Testis (tissue), 2 donors: ENCODE measurements around the gene PRODH.

Source experiments
- CTCF ChIP-seq, 3 experiments: fragments of 450-650 bp in 2 of 3; fragments of 200-600 bp in 1 of 3; sonication (generic) in 1 of 3; IDR thresholded peaks; one replicate each; pipeline ENCODE4 v1.5.1; 2016 to 2019; ENCODE audit warnings: antibody characterized with exemption in 3 of 3, mild to moderate bottlenecking in 2 of 3, moderate library complexity in 1 of 3
- POLR2A ChIP-seq: fragments of 450-650 bp; IDR thresholded peaks from one replicate; pipeline ENCODE4 v1.6.1; 2017; ENCODE audit warnings: antibody characterized with exemption, mild to moderate bottlenecking, moderate library complexity

DNA sequence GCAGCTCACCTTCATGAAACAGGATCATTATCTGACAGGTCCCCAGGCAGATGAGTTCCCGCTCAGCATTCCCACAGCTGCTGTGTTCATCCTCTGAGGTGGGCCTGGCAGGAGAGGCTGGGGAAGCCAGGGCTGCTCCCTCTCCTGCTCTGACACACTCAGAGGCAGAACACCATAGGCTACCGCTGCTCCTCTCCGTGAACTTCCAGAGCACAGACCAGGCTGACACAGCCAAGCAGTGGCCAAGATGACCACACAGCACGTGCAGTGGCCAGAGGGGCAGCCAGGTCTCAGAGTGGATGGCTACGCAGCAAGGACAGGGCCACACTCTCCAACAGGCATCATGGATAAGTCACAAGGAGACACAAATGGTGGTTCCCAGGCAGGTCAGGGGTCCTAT lies 8.5 kb downstream of the PRODH start:
- no peak for TF ChIP-seq CTCF (IDR thresholded peaks at IDR 0.05)
- TF ChIP-seq POLR2A, result no peak
